ENCODE data around the gene GPR151. TPM values are rescaled to one million over a fixed set of nuclear protein-coding genes. Genes with fewer than 3 reads are reported as not detected.

Gene GPR151
- total RNA-seq, 1 experiment from 2014 or later, result not detected

- DNase-seq (ENCODE audit: low read depth), result no peak
- in situ Hi-C loops (cut with HindIII; ENCODE audit: low pct_unique_long_range_greater_than_20kb, low sequenced_read_pairs), result no loop called here
Observed at GRCh38 chr5:146527785-146528184, 11.8 kb upstream of the GPR151 start.

- in situ Hi-C loops (cut with HindIII; ENCODE audit: low pct_unique_long_range_greater_than_20kb, low sequenced_read_pairs), result no loop called here
- no peak for DNase-seq (ENCODE audit: low read depth)
Observed at GRCh38 chr5:146523698-146524097, 7.7 kb upstream of the GPR151 start.

- no peak for DNase-seq (ENCODE audit: low read depth)
- in situ Hi-C loops (cut with HindIII; ENCODE audit: low pct_unique_long_range_greater_than_20kb, low sequenced_read_pairs), result no loop called here
Observed at GRCh38 chr5:146521403-146522106, 5.6 kb upstream of the GPR151 start.

GRCh38 chr5:146520731-146521130, 4.7 kb upstream of the GPR151 start:
- DNase-seq (ENCODE audit: low read depth), result no peak
- in situ Hi-C loops (cut with HindIII; ENCODE audit: low pct_unique_long_range_greater_than_20kb, low sequenced_read_pairs), result no loop called here

- in situ Hi-C loops (cut with HindIII; ENCODE audit: low pct_unique_long_range_greater_than_20kb, low sequenced_read_pairs), result no loop called here
- no peak for DNase-seq (ENCODE audit: low read depth)
Observed at GRCh38 chr5:146519554-146519953, 3.6 kb upstream of the GPR151 start.

- no peak for DNase-seq (ENCODE audit: low read depth)
- in situ Hi-C loops (cut with HindIII; ENCODE audit: low pct_unique_long_range_greater_than_20kb, low sequenced_read_pairs), result no loop called here
Observed at GRCh38 chr5:146515473-146516150, 378 bp downstream of the GPR151 start.

- in situ Hi-C loops (cut with HindIII; ENCODE audit: low pct_unique_long_range_greater_than_20kb, low sequenced_read_pairs), result no loop called here
- no peak for DNase-seq (ENCODE audit: low read depth)
Observed at GRCh38 chr5:146514575-146514974, 1.4 kb downstream of the GPR151 start.

- in situ Hi-C loops (cut with HindIII; ENCODE audit: low pct_unique_long_range_greater_than_20kb, low sequenced_read_pairs), result no loop called here
- no peak for DNase-seq (ENCODE audit: low read depth)
Observed at GRCh38 chr5:146513462-146513861, 2.5 kb downstream of the GPR151 start.

GRCh38 chr5:146510559-146511125, 5.3 kb downstream of the GPR151 start:
- in situ Hi-C loops (cut with HindIII; ENCODE audit: low pct_unique_long_range_greater_than_20kb, low sequenced_read_pairs), result no loop called here
- DNase-seq (ENCODE audit: low read depth), result no peak

GRCh38 chr5:146507428-146507827, 8.6 kb downstream of the GPR151 start:
- in situ Hi-C loops (cut with HindIII; ENCODE audit: low pct_unique_long_range_greater_than_20kb, low sequenced_read_pairs), result no loop called here
- no peak for DNase-seq (ENCODE audit: low read depth)

GRCh38 chr5:146499680-146500079, 16.3 kb downstream of the GPR151 start:
- in situ Hi-C loops (cut with HindIII; ENCODE audit: low pct_unique_long_range_greater_than_20kb, low sequenced_read_pairs), result no loop called here
- DNase-seq (ENCODE audit: low read depth), result no peak

GRCh38 chr5:146494656-146495055, 21.3 kb downstream of the GPR151 start:
- in situ Hi-C loops (cut with HindIII; ENCODE audit: low pct_unique_long_range_greater_than_20kb, low sequenced_read_pairs), result no loop called here
- DNase-seq (ENCODE audit: low read depth), result no peak

GRCh38 chr5:146490089-146490843, 25.7 kb downstream of the GPR151 start:
- no peak for DNase-seq (ENCODE audit: low read depth)
- in situ Hi-C loops (cut with HindIII; ENCODE audit: low pct_unique_long_range_greater_than_20kb, low sequenced_read_pairs), result no loop called here

GRCh38 chr5:146484714-146485391, 31.1 kb downstream of the GPR151 start:
- in situ Hi-C loops (cut with HindIII; ENCODE audit: low pct_unique_long_range_greater_than_20kb, low sequenced_read_pairs), result no loop called here
- DNase-seq (ENCODE audit: low read depth), result no peak

- DNase-seq (ENCODE audit: low read depth), result no peak
- in situ Hi-C loops (cut with HindIII; ENCODE audit: low pct_unique_long_range_greater_than_20kb, low sequenced_read_pairs), result no loop called here
Observed at GRCh38 chr5:146482775-146483174, 33.2 kb downstream of the GPR151 start.

- no peak for DNase-seq (ENCODE audit: low read depth)
- in situ Hi-C loops (cut with HindIII; ENCODE audit: low pct_unique_long_range_greater_than_20kb, low sequenced_read_pairs), result no loop called here
Observed at GRCh38 chr5:146475906-146476305, 40.1 kb downstream of the GPR151 start.

- no peak for DNase-seq (ENCODE audit: low read depth)
- in situ Hi-C loops (cut with HindIII; ENCODE audit: low pct_unique_long_range_greater_than_20kb, low sequenced_read_pairs), result no loop called here
Observed at GRCh38 chr5:146475190-146475780, 40.7 kb downstream of the GPR151 start.

GRCh38 chr5:146474065-146474464, 41.9 kb downstream of the GPR151 start:
- no peak for DNase-seq (ENCODE audit: low read depth)
- in situ Hi-C loops (cut with HindIII; ENCODE audit: low pct_unique_long_range_greater_than_20kb, low sequenced_read_pairs), result no loop called here

Data from Caki2 (cell line).